PC-9 (cell line): Measurements from ENCODE around the gene STARD13.

Experiments
- EZH2 ChIP-seq: fragments of 200-600 bp; sonication (generic); IDR thresholded peaks from 2 replicates; pipeline ENCODE4 v1.8.0; 2017; ENCODE audit warnings: antibody characterized with exemption, low read depth
- TF ChIP-seq, protein P1 (sequence below): fragments of 200-600 bp; sonication (generic); conservative IDR thresholded peaks from 2 replicates; pipeline ENCODE4 v1.6.1; 2017; ENCODE audit warnings: mixed run types, antibody characterized with exemption, mild to moderate bottlenecking, moderate library complexity

DNA sequence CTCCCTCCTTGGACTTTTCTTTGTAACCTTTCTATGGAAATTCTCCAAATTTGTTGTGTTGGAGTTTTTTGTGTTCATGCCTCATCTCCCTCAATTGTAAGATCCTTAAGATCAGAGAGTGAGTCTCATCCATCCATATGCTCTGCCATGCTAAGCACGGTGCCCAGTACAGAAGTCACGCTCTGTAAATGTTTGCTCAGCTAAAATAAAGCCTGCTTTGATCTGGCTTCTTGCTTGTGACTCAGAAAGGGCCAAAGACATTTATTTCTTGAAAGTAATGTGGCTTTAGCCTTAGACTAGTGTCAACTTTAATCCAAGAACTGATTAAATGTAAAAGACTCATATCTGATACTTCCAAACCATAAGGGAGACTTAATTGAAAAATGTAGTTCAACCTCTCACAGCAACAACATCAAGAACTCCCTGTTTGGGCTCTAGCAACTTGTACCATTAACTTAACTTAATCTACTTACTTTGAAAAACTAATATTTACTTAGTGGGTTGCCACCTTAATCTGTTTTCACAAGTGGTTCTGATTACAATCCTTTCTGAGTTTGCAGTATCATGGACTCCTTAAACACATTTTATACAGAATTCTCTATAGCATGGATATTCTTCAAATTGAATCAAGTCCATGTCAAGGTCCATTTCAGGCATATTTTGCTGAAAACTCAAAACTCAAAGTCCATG lies 169.1 kb downstream of the STARD13 start:
- TF ChIP-seq, protein P1, sequence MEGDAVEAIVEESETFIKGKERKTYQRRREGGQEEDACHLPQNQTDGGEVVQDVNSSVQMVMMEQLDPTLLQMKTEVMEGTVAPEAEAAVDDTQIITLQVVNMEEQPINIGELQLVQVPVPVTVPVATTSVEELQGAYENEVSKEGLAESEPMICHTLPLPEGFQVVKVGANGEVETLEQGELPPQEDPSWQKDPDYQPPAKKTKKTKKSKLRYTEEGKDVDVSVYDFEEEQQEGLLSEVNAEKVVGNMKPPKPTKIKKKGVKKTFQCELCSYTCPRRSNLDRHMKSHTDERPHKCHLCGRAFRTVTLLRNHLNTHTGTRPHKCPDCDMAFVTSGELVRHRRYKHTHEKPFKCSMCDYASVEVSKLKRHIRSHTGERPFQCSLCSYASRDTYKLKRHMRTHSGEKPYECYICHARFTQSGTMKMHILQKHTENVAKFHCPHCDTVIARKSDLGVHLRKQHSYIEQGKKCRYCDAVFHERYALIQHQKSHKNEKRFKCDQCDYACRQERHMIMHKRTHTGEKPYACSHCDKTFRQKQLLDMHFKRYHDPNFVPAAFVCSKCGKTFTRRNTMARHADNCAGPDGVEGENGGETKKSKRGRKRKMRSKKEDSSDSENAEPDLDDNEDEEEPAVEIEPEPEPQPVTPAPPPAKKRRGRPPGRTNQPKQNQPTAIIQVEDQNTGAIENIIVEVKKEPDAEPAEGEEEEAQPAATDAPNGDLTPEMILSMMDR, result no peak
- TF ChIP-seq EZH2, result no peak
